Endothelial cell of umbilical vein (primary cell): ENCODE data around the gene CMPK2. TPM values are rescaled to one million over a fixed set of nuclear protein-coding genes. Genes with fewer than 3 reads are reported as not detected.

Experiments
- BruUV-seq: library from RNA; stranded (reverse); fragments of 400-500 nt; replicated peaks from 2 replicates; lab custom pipeline; 2021; lab: Mats Ljungman, UMichigan
- CTCF ChIA-PET: fragments of 300-600, 350-600 bp; sonication (Branson Sonifier 250); formaldehyde crosslinking; loops from one replicate; lab custom pipeline; 2021; ENCODE audit warnings: antibody characterized with exemption, inconsistent platforms; lab: Charles Lee
- POLR2A ChIA-PET: fragments of 300-600, 350-600 bp; sonication (Branson Sonifier 250); formaldehyde crosslinking; loops from one replicate; lab custom pipeline; 2021; ENCODE audit warnings: antibody characterized with exemption, inconsistent platforms; lab: Charles Lee
- DNase-seq: peaks from one replicate; pipeline ENCODE4 v3.0.0-alpha.2; 2011; ENCODE audit warnings: low read depth, low spot score
- FAIRE-seq: peaks from 2 replicates; lab custom pipeline; 2011; peaks lifted over from hg19 to GRCh38; lab: Jason Lieb, UNC
- H2AFZ ChIP-seq: 2 replicates; pipeline ENCODE4 v1.6.0; 2012; ENCODE audit warnings: low read depth, low read length, control low read depth, inconsistent platforms
- H3K27ac ChIP-seq: 2 replicates; pipeline ENCODE4 v1.5.1; 2011; ENCODE audit warnings: low read depth, mild to moderate bottlenecking, control low read depth, low read length, moderate library complexity; ENCODE audit not compliant: insufficient read depth
- H3K27me3 ChIP-seq, 2 experiments: 2 replicates each; pipeline versions ENCODE4 v1.6.0 to v1.6.1; 2011; ENCODE audit warnings: low read length in 2 of 2, mixed read lengths in 1 of 2; ENCODE audit not compliant: control insufficient read depth in 2 of 2, insufficient read depth in 2 of 2
- H3K36me3 ChIP-seq, 2 experiments: 2 replicates in 1 of 2; 3 replicates in 1 of 2; pipeline ENCODE4 v1.5.1; 2011; ENCODE audit warnings: low read length in 2 of 2, mild to moderate bottlenecking in 1 of 2, moderate library complexity in 1 of 2; ENCODE audit not compliant: control insufficient read depth in 2 of 2, insufficient read depth in 2 of 2; ENCODE audit errors: extremely low read depth in 1 of 2
- H3K4me1 ChIP-seq: 3 replicates; pipeline ENCODE4 v1.5.1; 2011; ENCODE audit warnings: mild to moderate bottlenecking, low read length; ENCODE audit not compliant: control insufficient read depth, insufficient read depth; ENCODE audit errors: extremely low read depth
- H3K4me2 ChIP-seq: 2 replicates; pipeline ENCODE4 v1.6.1; 2011; ENCODE audit warnings: low read length, control low read depth, mixed read lengths; ENCODE audit not compliant: insufficient read depth
- H3K4me3 ChIP-seq, 3 experiments: fragments of 200-600 bp in 1 of 3; sonication (generic), shearing (Covaris generic) in 1 of 3; replicated peaks in 1 of 3; 2 replicates each; pipeline ENCODE4 v1.5.1; 2011 to 2016; ENCODE audit warnings: control low read depth in 3 of 3, low read length in 3 of 3, mild to moderate bottlenecking in 2 of 3, inconsistent platforms in 1 of 3, low read depth in 1 of 3, moderate library complexity in 1 of 3; ENCODE audit not compliant: insufficient read depth in 1 of 3
- H3K79me2 ChIP-seq: 2 replicates; pipeline ENCODE4 v1.6.0; 2012; ENCODE audit warnings: low read length, inconsistent platforms; ENCODE audit not compliant: control insufficient read depth, insufficient read depth
- H3K9ac ChIP-seq: replicated peaks from 2 replicates; pipeline ENCODE3; 2011; ENCODE audit warnings: low read length, control low read depth; ENCODE audit not compliant: insufficient read depth; ENCODE audit errors: extremely low read depth
- H3K9me1 ChIP-seq: replicated peaks from 3 replicates; pipeline ENCODE4 v1.6.0; 2011; ENCODE audit warnings: mild to moderate bottlenecking, low read length; ENCODE audit not compliant: control insufficient read depth, insufficient read depth; ENCODE audit errors: extremely low read depth
- H3K9me3 ChIP-seq: replicated peaks from 2 replicates; pipeline ENCODE4 v1.5.1; 2012; ENCODE audit warnings: low read length, inconsistent platforms; ENCODE audit not compliant: control insufficient read depth, insufficient read depth
- H4K20me1 ChIP-seq: replicated peaks from 2 replicates; pipeline ENCODE3; 2011; ENCODE audit warnings: mild to moderate bottlenecking, low read length; ENCODE audit not compliant: control insufficient read depth, insufficient read depth; ENCODE audit errors: extremely low read depth
- CTCF ChIP-seq, 2 donors: IDR thresholded peaks; 1 replicate in 1 of 2; 2 replicates in 1 of 2; pipeline ENCODE4 v1.5.1; 2011; ENCODE audit warnings: low read length in 2 of 2, mild to moderate bottlenecking in 2 of 2, moderate library complexity in 2 of 2, control low read depth in 1 of 2, inconsistent platforms in 1 of 2, low read depth in 1 of 2; ENCODE audit not compliant: insufficient read depth in 1 of 2; ENCODE audit errors: extremely low read depth in 1 of 2
- EZH2 ChIP-seq: IDR thresholded peaks from 2 replicates; pipeline ENCODE4 v1.6.1; 2012; ENCODE audit warnings: borderline replicate concordance, low read depth, mild to moderate bottlenecking, moderate library complexity, low read length, inconsistent platforms; ENCODE audit not compliant: severe bottlenecking
- FOS ChIP-seq: IDR thresholded peaks from 2 replicates; pipeline ENCODE4 v1.6.1; 2011; ENCODE audit warnings: mild to moderate bottlenecking, low read length, moderate library complexity, borderline replicate concordance; ENCODE audit not compliant: insufficient read depth
- GATA2 ChIP-seq: IDR thresholded peaks from 2 replicates; pipeline ENCODE4 v1.7.0; 2011; ENCODE audit warnings: low read depth, mild to moderate bottlenecking, moderate library complexity, mixed read lengths, low read length; ENCODE audit not compliant: insufficient read length, insufficient read depth
- JUN ChIP-seq: IDR thresholded peaks from 2 replicates; pipeline ENCODE4 v1.6.1; 2011; ENCODE audit warnings: borderline replicate concordance, low read depth; ENCODE audit not compliant: insufficient read length, insufficient read depth
- MAX ChIP-seq: IDR thresholded peaks from 2 replicates; pipeline ENCODE4 v1.6.1; 2011; ENCODE audit not compliant: insufficient read depth, insufficient read length
- MYC ChIP-seq: IDR thresholded peaks from one replicate; pipeline ENCODE4 v1.6.1; 2011; ENCODE audit warnings: mild to moderate bottlenecking, low read depth, low read length
- POLR2A ChIP-seq: IDR thresholded peaks from 2 replicates; pipeline ENCODE4 v1.6.1; 2012; ENCODE audit warnings: low read depth, mild to moderate bottlenecking, control low read depth, low read length
- POLR2AphosphoS5 ChIP-seq: IDR thresholded peaks from 2 replicates; pipeline ENCODE4 v1.6.1; 2012; ENCODE audit warnings: low read depth, mild to moderate bottlenecking, control low read depth, low read length, moderate library complexity; ENCODE audit not compliant: insufficient read depth
- dilution Hi-C: fragments of 300-500 bp; cut with MboI; formaldehyde crosslinking; loops from one replicate; pipeline ENCODE4 v1.15.0; 2019; ENCODE audit warnings: low sequenced_read_pairs; ENCODE audit not compliant: extremely low pct_ligation_motif_present
- intact Hi-C: fragments of 100-400 bp; cut with micrococcal nuclease; formaldehyde crosslinking; loops from one replicate; pipeline ENCODE4 v1.10.0; 2022
- polyA plus RNA-seq, 4 experiments: library from polyadenylated mRNA; depleted of rRNA in 3 of 4; stranded (reverse) in 3 of 4; unstranded in 1 of 4; fragments of >200 nt; gene quantifications; 2 replicates each; pipeline versions ENCODE4 v1.2.1 to v1.2.3, GENCODE V29; 2011 to 2012; ENCODE audit warnings: missing spikeins in 1 of 4
- total RNA-seq: library from RNA; stranded (reverse); gene quantifications from 2 replicates; pipeline ENCODE4 v1.2.3, GENCODE V29; 2021

Gene CMPK2
- total and polyA plus RNA-seq, 2 donors (not counting 3 experiments of a cell fraction or from before 2014, with no cell fraction given) = 0.15 to 0.69 TPM

- DNase-seq (no peak), FAIRE-seq (no peak)
- dilution Hi-C loops = no loop called here
- Histone ChIP-seq H3K4me1 (no peaks in the 10 kb centered on the region), H3K9me1 (no peaks in the 10 kb centered on the region), H3K9ac (no peak overlapping the region), H4K20me1 (no peaks in the 10 kb centered on the region), H3K4me3 (no peak overlapping the region), H3K27ac (no peak overlapping the region), H3K27me3 (no peaks in the 10 kb centered on the region), H3K4me2 (no peak overlapping the region), H3K9me3 (peaks cover 4% of the 10 kb centered on the region), H3K79me2 (no peaks in the 10 kb centered on the region), H2AFZ (no peak overlapping the region), H3K36me3 (no peaks in the 10 kb centered on the region)
- no TSS peak for BruUV-seq
- CTCF ChIA-PET = no interaction called here
- POLR2A ChIA-PET = no interaction called here
- no peak for TF ChIP-seq JUN
- TF ChIP-seq FOS = no peak
- no peak for TF ChIP-seq EZH2
- TF ChIP-seq MAX = no peak
- TF ChIP-seq MYC = no peak
- no peak for TF ChIP-seq POLR2A
- TF ChIP-seq GATA2 = no peak
- TF ChIP-seq CTCF (IDR thresholded peaks at IDR 0.05; ENCODE audit: extremely low read depth in 1 of 2, insufficient read depth in 1 of 2, low read depth in 1 of 2, low read length in 2 of 2) = no peak
- TF ChIP-seq POLR2AphosphoS5 = no peak
- intact Hi-C loops = no loop called here
Observed at GRCh38 chr2:6845903-6846302, 19.8 kb downstream of the CMPK2 start.
